ENCODE measurements around the gene MGLL.

DNA sequence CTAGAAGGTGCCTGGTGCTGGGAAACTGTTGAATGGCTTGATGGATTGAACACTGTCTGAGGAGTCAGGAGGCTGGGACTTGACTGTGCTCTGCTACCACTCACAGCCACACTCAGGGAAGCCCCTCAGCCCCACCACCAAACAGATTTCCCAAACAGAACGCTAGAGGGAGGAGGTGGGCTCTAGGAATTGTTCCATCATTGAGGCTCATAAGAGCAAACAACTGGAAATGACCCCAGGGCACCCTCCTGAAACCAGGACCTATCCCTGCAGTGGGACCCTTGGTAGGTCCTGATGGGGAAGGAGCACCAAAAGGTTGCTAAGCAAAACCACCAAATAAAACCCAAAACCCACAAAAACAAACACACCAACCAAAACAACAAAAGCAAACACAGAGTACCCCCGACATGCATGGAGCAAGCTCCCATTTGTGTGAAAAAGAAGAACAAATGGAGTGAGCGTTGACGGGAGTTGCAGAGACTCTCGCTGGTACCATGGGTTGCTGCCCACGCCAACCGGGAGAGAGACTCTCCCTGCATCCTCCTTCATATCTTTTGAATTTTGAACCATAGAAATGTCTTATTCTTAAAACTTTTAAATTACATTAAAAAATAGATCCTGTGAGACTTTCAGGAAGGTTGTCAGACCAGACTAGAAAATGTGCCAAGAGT lies 103.9 kb downstream of the MGLL start:
- TF ChIP-seq GATA3 (IDR thresholded peaks at IDR 0.05; ENCODE audit: low read depth, low read length): no peak
- TF ChIP-seq GATA2 (IDR thresholded peaks at IDR 0.05; ENCODE audit: low read depth, low read length): no peak
